ENCODE data around the gene AARS1.
A peak's percentile ranks its signal among the peaks of the same experiment; 100 is the strongest.
"Not testable (repeated sequence)": the region's sequence is repeated elsewhere in the genome, so short reads cannot be mapped to it uniquely, and the experiment has no call there.

Gene AARS1

DNA sequence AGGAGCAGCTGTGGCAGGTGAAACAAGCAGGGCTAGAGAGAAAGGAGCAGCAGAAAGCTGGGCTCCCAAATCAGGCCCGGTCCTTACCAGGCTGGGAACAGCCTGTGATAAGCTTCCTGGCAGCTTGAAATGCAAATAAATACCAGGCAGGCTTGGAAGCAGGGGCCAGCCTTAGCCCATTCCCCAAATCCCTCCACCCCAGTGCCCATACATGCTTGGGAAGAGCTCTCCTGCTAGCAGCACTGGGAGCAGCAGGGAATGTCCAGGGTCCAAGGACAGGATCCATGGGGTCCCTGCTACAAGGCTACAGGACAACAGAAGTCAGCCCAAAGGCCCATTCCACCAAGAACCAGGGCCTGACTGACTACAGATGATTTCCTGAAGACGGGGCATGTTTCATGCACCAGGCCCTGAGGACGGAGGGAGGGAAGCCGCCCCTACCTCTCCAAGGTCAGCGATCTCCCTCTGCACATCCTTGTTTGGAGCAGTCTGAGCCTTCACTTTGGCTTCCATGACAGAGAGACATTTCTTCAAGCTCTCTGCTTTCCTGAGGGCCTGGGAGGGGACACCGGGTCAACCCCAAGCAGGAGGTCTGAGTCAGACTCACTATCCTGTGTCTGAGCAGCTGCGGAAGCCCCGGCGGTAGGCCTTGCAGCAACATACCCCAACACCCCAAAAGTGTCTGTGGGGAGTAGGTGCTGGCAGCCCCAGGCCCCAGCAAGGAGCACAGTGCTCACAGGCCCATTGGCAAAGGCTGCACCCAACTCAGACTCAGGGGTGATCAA is 34.9 kb downstream of the AARS1 start:
- no peaks in the 10 kb centered on the region for H3K9me3 Mint-ChIP-seq
- no peaks in the 10 kb centered on the region for H3K27me3 Mint-ChIP-seq
- no peak overlapping the region for H3K4me3 Mint-ChIP-seq
- H3K27ac Mint-ChIP-seq: no peak overlapping the region
- H3K36me3 Mint-ChIP-seq (ENCODE audit: low read depth): peaks cover 78% of the 10 kb centered on the region
- H3K4me1 Mint-ChIP-seq (ENCODE audit: low read depth): peaks cover 8% of the 10 kb centered on the region

DNA sequence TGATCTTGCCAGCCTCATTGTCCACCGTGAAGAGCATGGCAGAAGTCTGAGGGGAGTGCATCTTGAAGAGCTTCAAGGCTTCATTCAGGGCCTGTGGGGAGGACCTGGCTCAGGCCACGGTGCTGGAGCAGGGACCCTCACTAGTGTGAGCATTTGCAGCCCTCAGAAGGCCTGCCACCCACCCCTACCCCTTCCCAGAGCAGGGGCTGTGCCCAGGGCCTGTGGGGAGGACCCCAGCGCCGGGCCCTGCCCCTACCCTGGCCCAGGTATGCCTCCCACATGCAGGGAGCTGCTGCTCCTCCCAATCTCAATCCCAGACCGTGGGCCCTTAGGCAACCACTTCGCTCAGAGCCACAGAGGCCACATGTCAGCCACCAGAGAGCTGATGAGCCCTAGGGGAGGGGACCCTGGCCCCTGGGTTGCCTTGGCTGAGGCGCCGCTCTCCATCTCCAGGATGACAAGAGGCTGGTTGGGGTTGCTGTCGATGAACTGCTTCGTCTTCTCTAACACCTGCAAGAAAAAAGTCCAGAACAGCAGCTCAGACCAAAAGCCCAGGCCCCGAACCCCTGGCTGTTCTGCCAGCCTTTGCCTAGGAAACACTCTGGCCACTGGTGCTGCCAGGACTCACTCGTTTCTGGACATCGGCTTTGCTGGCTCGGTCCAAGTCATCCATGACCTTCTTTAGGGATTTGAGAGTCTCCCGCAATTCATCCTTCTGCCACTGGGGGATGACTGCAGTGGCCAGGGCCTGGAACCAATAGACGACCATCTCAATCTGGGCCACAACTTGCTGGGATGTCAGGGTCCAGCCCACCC is 35.8 kb downstream of the AARS1 start:
- H3K27ac Mint-ChIP-seq: peak overlapping the region; percentile 61
- H3K36me3 Mint-ChIP-seq (ENCODE audit: low read depth): peaks cover 76% of the 10 kb centered on the region
- peaks cover 15% of the 10 kb centered on the region for H3K4me1 Mint-ChIP-seq (ENCODE audit: low read depth)
- H3K9me3 Mint-ChIP-seq: no peaks in the 10 kb centered on the region
- H3K27me3 Mint-ChIP-seq: no peaks in the 10 kb centered on the region
- no peak overlapping the region for H3K4me3 Mint-ChIP-seq

DNA sequence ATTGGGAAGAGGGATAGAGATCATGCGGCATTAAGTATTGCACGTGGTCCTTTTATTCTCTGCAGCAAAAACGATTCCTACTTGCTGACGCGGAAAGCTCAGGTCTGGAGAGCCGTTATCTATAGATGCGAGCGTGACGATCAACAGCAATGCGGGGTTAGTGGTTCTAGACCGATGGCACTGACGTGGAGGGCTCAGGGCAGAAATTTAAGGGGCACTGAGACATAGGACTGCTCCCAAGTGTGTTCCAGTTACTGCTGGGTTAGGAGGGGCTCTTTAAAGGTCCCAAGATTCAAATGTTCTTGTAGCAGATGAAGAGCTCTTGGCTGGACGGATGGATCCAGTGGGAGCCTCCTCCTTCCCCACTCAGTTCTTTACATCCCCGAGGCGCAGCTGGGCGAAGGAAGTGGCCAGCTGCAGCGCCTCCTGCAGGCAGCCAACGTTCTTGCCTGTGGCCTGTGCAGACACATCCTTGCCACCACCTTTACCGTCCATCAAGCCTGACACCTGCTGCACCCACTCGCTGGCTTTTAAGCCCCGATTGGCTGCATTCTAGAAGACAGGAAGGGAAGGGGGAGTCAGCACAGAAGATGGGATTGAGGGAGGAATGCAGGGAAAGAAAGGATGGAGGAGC is 36.8 kb downstream of the AARS1 start:
- no peak overlapping the region for H3K27ac Mint-ChIP-seq
- peaks cover 65% of the 10 kb centered on the region for H3K36me3 Mint-ChIP-seq (ENCODE audit: low read depth)
- no peak overlapping the region for H3K4me3 Mint-ChIP-seq

DNA sequence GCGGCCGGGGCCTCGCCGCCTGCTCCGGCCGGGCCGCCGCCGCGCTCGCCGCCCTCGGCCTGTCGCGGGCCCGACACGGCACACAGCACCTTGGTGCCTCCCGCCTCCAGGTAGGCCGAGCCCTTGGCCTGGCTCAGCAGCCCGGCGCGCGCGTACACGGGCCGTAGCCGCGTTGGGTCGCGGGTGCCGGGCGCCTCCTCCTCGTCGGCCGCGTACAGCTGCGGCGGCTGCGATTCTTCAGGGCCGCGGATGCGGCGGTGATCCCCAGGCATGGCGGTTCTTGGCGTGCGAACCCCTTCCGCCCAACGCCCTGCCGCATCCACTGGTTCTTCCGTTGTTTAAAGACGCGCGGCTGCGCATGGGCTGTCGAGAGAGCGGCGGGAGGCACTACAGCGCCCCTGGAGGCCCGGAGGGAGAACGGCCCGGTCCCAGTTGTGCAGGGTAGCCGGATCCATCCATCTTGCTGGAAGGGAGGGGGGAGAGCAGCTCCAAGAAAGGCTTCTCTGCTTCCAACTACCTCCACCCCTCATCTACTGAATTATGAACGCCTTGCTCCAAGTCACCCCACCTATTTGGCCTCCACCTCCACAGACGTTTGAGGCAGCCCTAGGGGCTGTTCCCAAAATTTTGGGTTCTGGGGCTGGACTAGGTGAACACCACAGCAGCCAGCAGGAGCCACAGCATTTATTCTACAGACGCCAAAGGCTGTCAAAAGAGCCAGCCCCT is 37.5 kb downstream of the AARS1 start, which contains the start of gene EXOSC6:
Gene EXOSC6, minus strand, starts transcription at position 312 of the 726 bp plus-strand sequence. Its CDS starts 40 bp downstream, at position 272.
- Mint-ChIP-seq H3K27ac (peak within 1 kb of the TSS; percentile 93), H3K9me3 (no peaks in the 10 kb centered on the region), H3K4me3 (peak within 1 kb of the TSS; percentile 90), H3K36me3 (ENCODE audit: low read depth) (peaks cover 62% of the 10 kb centered on the region), H3K4me1 (ENCODE audit: low read depth) (peaks cover 24% of the 10 kb centered on the region), H3K27me3 (no peaks in the 10 kb centered on the region)

More for the DNA sequence above, 36.8 kb downstream of the AARS1 start:
- Mint-ChIP-seq H3K9me3 (no peaks in the 10 kb centered on the region), H3K4me1 (ENCODE audit: low read depth) (peaks cover 23% of the 10 kb centered on the region), H3K27me3 (no peaks in the 10 kb centered on the region)

DNA sequence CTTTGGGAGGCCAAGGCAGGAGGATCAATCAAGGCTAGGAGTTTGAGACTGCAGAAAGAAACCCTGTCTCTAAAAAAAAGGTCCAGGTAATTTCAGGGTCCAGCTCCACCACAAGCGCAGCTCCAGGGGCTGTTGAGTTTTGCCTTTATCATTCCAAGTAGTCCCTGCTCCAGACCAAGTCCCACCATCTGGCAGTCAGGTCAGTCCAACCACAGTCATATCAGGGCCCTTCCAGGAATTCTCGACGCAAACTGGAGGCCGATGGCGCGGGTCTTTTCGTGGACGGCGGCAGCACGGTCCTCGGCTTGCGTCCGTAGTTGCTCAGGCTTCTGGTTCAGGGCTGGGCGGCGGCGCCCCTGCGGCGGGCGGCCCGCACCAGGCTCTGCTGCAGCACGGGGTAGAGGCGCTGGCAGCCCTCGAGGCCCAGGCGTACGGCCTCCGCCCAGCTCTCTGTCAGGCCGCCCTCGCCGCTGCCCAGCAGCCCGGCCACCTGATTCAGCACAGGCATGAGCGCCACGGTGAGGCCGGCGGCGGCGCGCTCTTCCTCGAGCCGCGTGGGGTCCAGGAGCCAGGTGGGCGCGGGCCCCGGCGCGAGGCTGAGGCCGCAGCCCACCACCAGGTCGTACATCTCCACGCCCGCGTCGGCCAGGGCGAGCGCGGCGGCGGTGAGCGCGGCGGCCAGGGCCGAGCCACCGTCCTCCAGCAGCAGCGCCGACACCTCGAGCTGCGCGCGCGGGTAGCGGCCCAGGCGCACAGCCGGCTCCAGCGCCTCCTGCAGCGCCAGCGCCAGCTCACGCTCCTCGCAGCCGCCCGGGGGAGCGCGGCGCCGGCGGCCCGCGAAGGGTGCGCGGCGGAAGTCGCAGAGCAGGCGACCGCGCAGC is 38.3 kb downstream of the AARS1 start:
- H3K36me3 Mint-ChIP-seq (ENCODE audit: low read depth): peaks cover 55% of the 10 kb centered on the region
- H3K4me3 Mint-ChIP-seq: peak overlapping the region; percentile 90
- H3K27ac Mint-ChIP-seq: peak overlapping the region; percentile 89
- H3K27me3 Mint-ChIP-seq: no peaks in the 10 kb centered on the region
- peaks cover 30% of the 10 kb centered on the region for H3K4me1 Mint-ChIP-seq (ENCODE audit: low read depth)
- no peaks in the 10 kb centered on the region for H3K9me3 Mint-ChIP-seq

DNA sequence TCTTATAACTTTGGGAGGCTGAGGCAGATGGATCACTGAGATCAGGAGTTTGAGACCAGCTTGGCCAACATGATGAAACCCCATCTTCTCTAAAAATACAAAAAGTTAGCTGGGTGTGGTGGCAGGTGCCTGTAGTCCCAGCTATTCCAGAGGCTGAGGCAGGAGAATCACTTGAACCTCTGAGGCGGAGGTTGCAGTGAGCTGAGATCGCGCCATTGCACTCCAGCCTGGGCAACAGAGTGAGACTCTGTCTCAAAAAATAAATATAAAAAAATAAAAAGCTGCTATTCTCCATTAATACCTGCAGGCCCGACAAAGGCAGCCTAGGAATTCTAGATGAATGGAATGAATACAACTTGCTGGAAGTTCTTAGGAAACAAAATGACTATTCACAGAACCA is 39.6 kb downstream of the AARS1 start:
- not testable (repeated sequence) for H3K27me3 Mint-ChIP-seq, H3K9me3 Mint-ChIP-seq
- peak overlapping the region; percentile 76 for H3K27ac Mint-ChIP-seq
- peaks cover 42% of the 10 kb centered on the region for H3K36me3 Mint-ChIP-seq (ENCODE audit: low read depth)
- peak overlapping the region; percentile 90 for H3K4me3 Mint-ChIP-seq
- H3K4me1 Mint-ChIP-seq (ENCODE audit: low read depth): peaks cover 35% of the 10 kb centered on the region

DNA sequence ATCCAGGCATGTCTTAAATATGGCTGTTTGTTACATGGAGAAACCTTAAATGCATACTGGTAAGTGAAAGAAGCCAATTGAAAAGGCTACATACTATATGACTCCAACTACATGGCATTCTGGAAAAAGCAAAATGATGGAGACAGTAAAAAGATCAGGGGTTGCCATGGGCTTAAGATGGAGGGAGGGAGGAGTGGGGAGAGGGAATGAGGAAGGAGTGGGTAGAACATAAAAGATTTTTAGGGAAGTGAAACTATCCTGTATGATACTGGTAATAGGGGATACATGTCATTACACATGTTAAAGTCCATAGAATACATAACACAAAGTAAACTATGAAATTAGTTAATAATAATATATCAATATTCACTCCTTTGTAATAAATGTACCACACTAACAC is 50.5 kb downstream of the AARS1 start:
- H3K36me3 Mint-ChIP-seq (ENCODE audit: low read depth): peaks cover 22% of the 10 kb centered on the region
- H3K27me3 Mint-ChIP-seq; H3K9me3 Mint-ChIP-seq; H3K4me1 Mint-ChIP-seq (ENCODE audit: low read depth); H3K4me3 Mint-ChIP-seq; H3K27ac Mint-ChIP-seq: not testable (repeated sequence)

DNA sequence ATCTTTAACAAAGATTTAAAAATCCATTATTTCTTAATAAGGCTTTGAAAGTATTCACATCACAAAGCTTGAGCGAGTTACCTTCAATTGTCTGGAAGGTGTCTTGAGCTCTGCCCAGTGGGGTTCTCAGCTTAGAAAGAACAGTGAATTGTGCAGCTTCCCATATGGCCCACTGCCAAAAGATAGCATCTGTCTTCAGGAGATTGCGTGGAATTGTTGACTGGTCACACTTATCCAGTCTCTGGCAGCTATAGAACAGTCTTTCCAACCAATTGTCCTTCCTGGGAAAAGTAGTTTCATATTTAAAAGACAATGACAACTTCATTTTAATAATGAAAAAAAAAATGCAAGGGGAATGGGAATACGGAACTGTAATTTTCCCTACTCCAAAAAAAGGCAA is 57.5 kb downstream of the AARS1 start:
- H3K4me1 Mint-ChIP-seq (ENCODE audit: low read depth); H3K27ac Mint-ChIP-seq; H3K9me3 Mint-ChIP-seq; H3K4me3 Mint-ChIP-seq; H3K27me3 Mint-ChIP-seq: not testable (repeated sequence)
- H3K36me3 Mint-ChIP-seq (ENCODE audit: low read depth): peaks cover 25% of the 10 kb centered on the region

DNA sequence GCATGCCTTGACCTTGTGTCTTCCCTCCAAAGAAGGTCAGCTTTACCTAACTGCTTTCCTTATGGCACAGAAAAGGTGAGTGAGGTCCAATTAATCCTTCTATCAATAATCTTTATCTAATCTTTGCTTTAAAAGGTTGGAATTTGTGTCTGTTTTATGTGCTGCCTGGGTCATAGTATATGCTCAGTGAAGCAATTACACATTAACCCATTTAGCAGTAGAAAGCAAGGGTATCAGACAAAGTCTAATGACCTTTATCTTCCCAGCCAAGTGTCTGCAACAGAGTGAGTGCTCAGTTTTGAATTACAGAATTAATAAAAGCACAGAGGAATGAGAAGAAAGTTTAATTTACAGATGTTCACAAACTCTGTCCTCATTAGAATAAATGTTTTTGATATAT is 63.3 kb downstream of the AARS1 start:
- not testable (repeated sequence) for H3K9me3 Mint-ChIP-seq; H3K27me3 Mint-ChIP-seq; H3K27ac Mint-ChIP-seq; H3K4me1 Mint-ChIP-seq (ENCODE audit: low read depth); H3K4me3 Mint-ChIP-seq
- H3K36me3 Mint-ChIP-seq (ENCODE audit: low read depth): peaks cover 37% of the 10 kb centered on the region

DNA sequence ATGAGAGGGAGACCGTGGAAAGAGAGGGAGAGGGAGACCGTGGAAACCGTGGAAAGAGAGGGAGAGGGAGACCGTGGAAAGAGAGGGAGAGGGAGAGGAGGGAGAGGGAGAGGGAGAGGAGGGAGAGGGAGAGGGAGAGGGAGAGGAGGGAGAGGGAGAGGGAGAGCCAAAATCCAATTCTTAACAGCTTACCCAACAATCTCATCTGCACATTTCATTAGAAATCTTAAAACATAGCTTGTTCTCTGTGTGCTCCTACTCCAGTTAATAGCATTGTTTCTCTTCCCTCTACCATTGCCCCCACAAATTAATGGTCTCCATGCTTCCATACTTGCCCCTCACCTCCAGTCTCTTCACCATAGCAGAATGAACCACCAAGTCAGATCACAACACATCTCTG is 63.9 kb downstream of the AARS1 start:
- not testable (repeated sequence) for H3K9me3 Mint-ChIP-seq; H3K27me3 Mint-ChIP-seq; H3K4me1 Mint-ChIP-seq (ENCODE audit: low read depth); H3K27ac Mint-ChIP-seq; H3K4me3 Mint-ChIP-seq
- H3K36me3 Mint-ChIP-seq (ENCODE audit: low read depth): peaks cover 37% of the 10 kb centered on the region

DNA sequence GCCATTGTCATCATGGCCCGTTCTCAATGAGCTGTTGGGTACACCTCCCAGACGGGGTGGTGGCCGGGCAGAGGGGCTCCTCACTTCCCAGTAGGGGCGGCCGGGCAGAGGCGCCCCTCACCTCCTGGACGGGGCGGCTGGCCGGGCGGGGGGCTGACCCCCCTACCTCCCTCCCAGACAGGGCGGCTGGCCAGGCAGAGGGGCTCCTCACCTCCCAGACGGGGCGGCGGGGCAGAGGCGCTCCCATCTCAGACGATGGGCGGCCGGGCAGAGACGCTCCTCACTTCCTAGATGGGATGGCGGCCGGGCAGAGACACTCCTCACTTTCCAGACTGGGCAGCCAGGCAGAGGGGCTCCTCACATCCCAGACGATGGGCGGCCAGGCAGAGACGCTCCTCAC is 64.7 kb downstream of the AARS1 start:
- not testable (repeated sequence) for H3K27me3 Mint-ChIP-seq; H3K9me3 Mint-ChIP-seq; H3K4me1 Mint-ChIP-seq (ENCODE audit: low read depth); H3K4me3 Mint-ChIP-seq; H3K27ac Mint-ChIP-seq
- peaks cover 39% of the 10 kb centered on the region for H3K36me3 Mint-ChIP-seq (ENCODE audit: low read depth)

DNA sequence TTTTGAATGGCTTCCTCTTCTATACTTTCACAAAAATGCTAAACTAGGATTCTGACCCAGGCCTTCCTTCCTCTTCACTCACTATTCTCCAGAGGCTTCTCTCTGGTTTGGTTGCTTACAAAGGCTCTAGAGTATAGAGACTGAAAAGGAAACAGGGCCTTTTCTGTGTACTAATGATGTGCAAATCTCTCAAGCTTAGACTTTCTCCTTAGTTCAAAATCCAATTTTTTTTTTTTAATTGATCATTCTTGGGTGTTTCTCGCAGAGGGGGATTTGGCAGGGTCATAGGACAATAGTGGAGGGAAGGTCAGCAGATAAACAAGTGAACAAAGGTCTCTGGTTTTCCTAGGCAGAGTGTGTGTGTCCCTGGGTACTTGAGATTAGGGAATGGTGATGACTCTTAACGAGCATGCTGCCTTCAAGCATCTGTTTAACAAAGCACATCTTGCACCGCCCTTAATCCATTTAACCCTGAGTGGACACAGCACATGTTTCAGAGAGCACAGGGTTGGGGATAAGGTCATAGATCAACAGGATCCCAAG is 65.3 kb downstream of the AARS1 start:
- not testable (repeated sequence) for H3K27ac Mint-ChIP-seq; H3K4me1 Mint-ChIP-seq (ENCODE audit: low read depth); H3K27me3 Mint-ChIP-seq; H3K4me3 Mint-ChIP-seq; H3K9me3 Mint-ChIP-seq
- H3K36me3 Mint-ChIP-seq (ENCODE audit: low read depth): peaks cover 42% of the 10 kb centered on the region

DNA sequence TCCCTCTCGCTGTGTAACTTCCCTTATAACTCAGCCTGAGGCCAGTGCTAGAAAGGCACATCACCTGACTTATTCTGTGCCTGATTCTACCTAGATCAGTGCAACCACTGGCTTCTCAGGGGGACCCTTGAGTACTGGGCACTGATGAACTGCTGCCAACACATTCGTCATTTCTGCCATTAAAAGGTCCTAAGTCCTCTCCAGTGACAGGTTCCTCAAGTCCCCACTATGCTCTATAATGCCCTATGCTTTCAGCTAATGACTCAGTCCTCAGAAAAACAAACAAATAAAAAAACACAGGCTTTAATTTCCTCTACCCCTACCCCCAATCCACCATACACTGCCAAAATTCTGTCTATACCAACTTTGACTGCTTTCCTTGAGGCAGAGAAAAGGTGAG is 66.1 kb downstream of the AARS1 start:
- H3K4me3 Mint-ChIP-seq; H3K9me3 Mint-ChIP-seq; H3K27me3 Mint-ChIP-seq; H3K4me1 Mint-ChIP-seq (ENCODE audit: low read depth); H3K27ac Mint-ChIP-seq: not testable (repeated sequence)
- H3K36me3 Mint-ChIP-seq (ENCODE audit: low read depth): peaks cover 40% of the 10 kb centered on the region

DNA sequence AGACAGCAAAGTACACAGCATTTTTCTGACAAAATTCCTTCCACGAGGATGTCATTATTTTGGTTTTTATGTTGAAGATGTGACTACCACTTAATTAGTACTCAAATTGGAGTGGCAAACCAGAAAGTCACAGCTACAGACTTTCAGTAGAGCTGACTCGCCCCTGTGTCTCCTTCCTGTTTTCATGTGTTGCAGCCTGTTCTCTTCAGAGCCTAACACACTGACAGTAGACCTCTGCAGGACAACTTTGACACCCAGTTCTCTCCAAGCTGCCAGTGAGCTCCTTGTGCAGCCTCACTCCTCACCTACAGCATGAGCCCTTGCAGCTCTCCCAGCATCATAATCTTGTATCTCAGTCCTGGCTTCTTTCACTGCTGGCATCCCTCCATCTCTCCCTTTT is 66.7 kb downstream of the AARS1 start:
- peak overlapping the region; percentile 43 for H3K27ac Mint-ChIP-seq
- peaks cover 36% of the 10 kb centered on the region for H3K36me3 Mint-ChIP-seq (ENCODE audit: low read depth)

More for the DNA sequence above, 66.7 kb downstream of the AARS1 start:
- H3K27me3 Mint-ChIP-seq; H3K4me1 Mint-ChIP-seq (ENCODE audit: low read depth); H3K9me3 Mint-ChIP-seq; H3K4me3 Mint-ChIP-seq: not testable (repeated sequence)
